ENCODE data around the gene SEC31B.

The SEC31B gene

GRCh38 chr10:100446130-100446761 lies 73.4 kb downstream of the SEC31B start:
- DNase-seq (ENCODE audit: low spot score) = peak; percentile 8

- DNase-seq (ENCODE audit: low spot score) = no peak
Measured at GRCh38 chr10:100442548-100442947, 77.1 kb downstream of the SEC31B start.

GRCh38 chr10:100438674-100439315 lies 80.9 kb downstream of the SEC31B start:
- DNase-seq (ENCODE audit: low spot score) = no peak

All from HuH-7 (cell line).